ENCODE results near the gene HYLS1. TPM values are rescaled to one million over a fixed set of nuclear protein-coding genes. Genes with fewer than 3 reads are reported as not detected.

Gene HYLS1
- total and polyA plus RNA-seq, 8 donors: 0.87 to 6.6 (median 2.9) TPM; not detected in 1

- no peak for TF ChIP-seq POLR2AphosphoS5 (IDR thresholded peaks at IDR 0.05)
- no peak for TF ChIP-seq EP300 (IDR thresholded peaks at IDR 0.05)
- TF ChIP-seq CTCF (IDR thresholded peaks at IDR 0.05): no peak
- TF ChIP-seq POLR2A (IDR thresholded peaks at IDR 0.05): no peak
- Histone ChIP-seq H3K36me3 (no peaks in the 10 kb centered on the region), H3K4me3 (no peak overlapping the region), H3K4me1 (peaks cover 0 to 12% (median 0%) of the 10 kb centered on the region in 4 donors), H3K27me3 (peaks cover 0 to 44% (median 13%) of the 10 kb centered on the region in 3 donors), H3K9me3 (no peaks in the 10 kb centered on the region), H3K27ac (no peak overlapping the region)
- intact Hi-C loops (cut with DNase I; ENCODE audit: low total_unique reads): loop anchor here (5.0 to 10.0 kb wide), 2 partner anchors 130 to 263 kb away; no protein-coding TSS in a partner anchor
- WGBS, 5 donors: 81 to 88% (median 85%) methylated on average over 9 of the region's 9 CpGs
- DNase-seq: no peak
These were observed 37.0 kb downstream of the HYLS1 start for GRCh38 chr11:125924384-125925007.

- no peak for TF ChIP-seq EP300 (IDR thresholded peaks at IDR 0.05)
- TF ChIP-seq CTCF (IDR thresholded peaks at IDR 0.05): no peak
- TF ChIP-seq POLR2A (IDR thresholded peaks at IDR 0.05): no peak
- no peak for TF ChIP-seq POLR2AphosphoS5 (IDR thresholded peaks at IDR 0.05)
- Histone ChIP-seq H3K36me3 (no peaks in the 10 kb centered on the region), H3K4me1 (peaks cover 0 to 12% (median 0%) of the 10 kb centered on the region in 4 donors), H3K4me3 (no peak overlapping the region), H3K9me3 (no peaks in the 10 kb centered on the region), H3K27me3 (peaks cover 0 to 44% (median 13%) of the 10 kb centered on the region in 3 donors), H3K27ac (no peak overlapping the region)
- intact Hi-C loops (cut with DNase I; ENCODE audit: low total_unique reads): loop anchor here (10.0 kb wide), 1 partner anchor 130 kb away; no protein-coding TSS in a partner anchor
- WGBS, 5 donors: 18 to 38% (median 31%) methylated on average over 6 of the region's 6 CpGs
- DNase-seq: peak in 1 of 2 donors; percentile 61
These were observed 37.8 kb downstream of the HYLS1 start for GRCh38 chr11:125925247-125925740.

- Histone ChIP-seq H3K4me3 (no peak overlapping the region), H3K9me3 (no peaks in the 10 kb centered on the region), H3K4me1 (peaks cover 0 to 12% (median 0%) of the 10 kb centered on the region in 4 donors), H3K36me3 (no peaks in the 10 kb centered on the region), H3K27ac (no peak overlapping the region), H3K27me3 (peaks cover 0 to 46% (median 13%) of the 10 kb centered on the region in 3 donors)
- no peak for TF ChIP-seq POLR2AphosphoS5 (IDR thresholded peaks at IDR 0.05)
- TF ChIP-seq POLR2A (IDR thresholded peaks at IDR 0.05): no peak
- no peak for TF ChIP-seq CTCF (IDR thresholded peaks at IDR 0.05)
- TF ChIP-seq EP300 (IDR thresholded peaks at IDR 0.05): no peak
- DNase-seq: no peak
- 44 to 62% (median 51%) methylated on average over 3 of the region's 3 CpGs for WGBS, 5 donors
- intact Hi-C loops (cut with DNase I; ENCODE audit: low total_unique reads): loop anchor here (10.0 kb wide), 1 partner anchor 129 kb away; no protein-coding TSS in a partner anchor
These were observed 38.3 kb downstream of the HYLS1 start for GRCh38 chr11:125925804-125926203.

GRCh38 chr11:125926682-125927081 lies 39.2 kb downstream of the HYLS1 start:
- no peaks in the 10 kb centered on the region for H3K36me3 ChIP-seq
- no peaks in the 10 kb centered on the region for H3K9me3 ChIP-seq
- no peak overlapping the region for H3K4me3 ChIP-seq
- no peak overlapping the region for H3K27ac ChIP-seq
- 87 to 94% (median 91%) methylated on average over 12 of the region's 12 CpGs for WGBS, 5 donors
- H3K4me1 ChIP-seq: peaks cover 0 to 12% (median 0%) of the 10 kb centered on the region in 4 donors
- DNase-seq: no peak
- intact Hi-C loops (cut with DNase I; ENCODE audit: low total_unique reads): loop anchor here (10.0 kb wide), 1 partner anchor 128 kb away; no protein-coding TSS in a partner anchor
- TF ChIP-seq EP300 (IDR thresholded peaks at IDR 0.05): no peak
- no peak for TF ChIP-seq CTCF (IDR thresholded peaks at IDR 0.05)
- TF ChIP-seq POLR2A (IDR thresholded peaks at IDR 0.05): no peak
- no peak for TF ChIP-seq POLR2AphosphoS5 (IDR thresholded peaks at IDR 0.05)
- H3K27me3 ChIP-seq: peaks cover 0 to 47% (median 13%) of the 10 kb centered on the region in 3 donors
